Erythroblast (primary cell): Measurements from ENCODE around the gene SLC23A3.

Experiments
- GATA1 ChIP-seq: IDR thresholded peaks from 2 replicates; pipeline ENCODE4 v1.6.1; 2011; ENCODE audit warnings: low read depth, mild to moderate bottlenecking, control low read depth, low read length, moderate library complexity
- POLR2A ChIP-seq: IDR thresholded peaks from 2 replicates; pipeline ENCODE4 v1.6.1; 2011; ENCODE audit warnings: mild to moderate bottlenecking, low read length

- TF ChIP-seq POLR2A (no peak), GATA1 (no peak)
Observed at GRCh38 chr2:219197388-219197787, 27.6 kb upstream of the SLC23A3 start.
